ENCODE results near the gene RFX4.

The RFX4 gene

GRCh38 chr12:106717673-106718072, 134.9 kb downstream of the RFX4 start:
- no peak overlapping the region for H3K4me3 ChIP-seq (ENCODE audit: control insufficient read depth in 1 of 7, extremely low read depth in 1 of 7, insufficient read depth in 4 of 7, low read depth in 2 of 7, low read length in 6 of 7)
- no peak overlapping the region for H3K27ac ChIP-seq (ENCODE audit: insufficient read depth in 1 of 2, low read depth in 1 of 2, low read length in 2 of 2, poor library complexity in 1 of 2, severe bottlenecking in 2 of 2)
- ChIA-PET CTCF (interaction anchor here (0.9 kb wide), 1 partner anchor 19 kb away, joined by 4 read pairs; no protein-coding TSS in a partner anchor), POLR2A (no interaction called here)
- H3K27me3 ChIP-seq (replicated peaks in 2 of 5; ENCODE audit: control insufficient read depth in 4 of 5, insufficient read depth in 5 of 5, low read length in 4 of 5), result peaks cover 3 to 37% (median 22%) of the 10 kb centered on the region in 5 experiments
- WGBS (ENCODE audit: insufficient coverage), result 100% methylated on average over 1 of the region's 2 CpGs
- DNase-seq, result no peak
- H3K36me3 ChIP-seq (ENCODE audit: control insufficient read depth in 4 of 4, insufficient read depth in 4 of 4, low read length in 3 of 4), result no peaks in the 10 kb centered on the region
- no peaks in the 10 kb centered on the region for H3K9me3 ChIP-seq (ENCODE audit: control extremely low read depth in 1 of 5, control insufficient read depth in 4 of 5, insufficient read depth in 2 of 5, low read depth in 1 of 5, low read length in 4 of 5)
- H3K4me1 ChIP-seq (ENCODE audit: control extremely low read depth in 1 of 4, control insufficient read depth in 4 of 4, insufficient read depth in 4 of 4, low read length in 3 of 4), result no peaks in the 10 kb centered on the region

DNA sequence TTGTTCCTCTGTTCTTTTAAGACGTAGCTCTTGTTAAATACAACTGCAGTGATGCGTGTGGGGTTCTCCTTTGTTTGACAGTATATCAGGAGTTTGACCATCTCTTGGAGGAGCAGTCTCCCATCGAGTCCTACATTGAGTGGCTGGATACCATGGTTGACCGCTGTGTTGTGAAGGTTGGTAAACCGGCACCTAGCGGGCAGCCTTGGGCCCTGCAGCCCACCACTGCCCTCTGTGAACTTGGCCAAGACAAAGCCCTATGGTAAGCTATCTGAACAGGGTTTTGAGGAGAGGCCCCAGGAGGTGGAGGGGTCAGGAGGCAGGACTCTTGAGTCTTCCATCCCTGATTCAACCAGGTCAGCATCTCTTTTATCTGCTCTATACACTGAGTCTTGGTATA, 137.1 kb downstream of the RFX4 start:
- ChIA-PET POLR2A (no interaction called here), CTCF (no interaction called here)
- WGBS (ENCODE audit: insufficient coverage), result 94% methylated on average over 5 of the region's 6 CpGs

DNA sequence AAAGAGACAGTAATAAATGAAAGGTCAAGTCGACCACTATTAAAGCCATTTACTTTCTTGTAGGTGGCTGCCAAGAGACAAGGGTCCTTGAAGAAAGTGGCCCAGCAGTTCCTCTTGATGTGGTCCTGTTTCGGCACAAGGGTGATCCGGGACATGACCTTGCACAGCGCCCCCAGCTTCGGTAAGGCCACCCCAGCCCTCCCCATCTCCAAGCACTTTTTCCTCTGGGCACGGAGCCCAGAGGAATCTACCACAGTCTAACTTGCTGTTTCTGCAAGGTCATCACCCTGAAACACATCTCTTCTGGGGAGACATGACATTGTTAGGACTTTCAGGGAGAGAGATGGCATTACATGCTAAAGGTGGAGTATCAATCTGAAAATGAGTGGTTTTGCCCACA, 137.9 kb downstream of the RFX4 start:
- H3K9me3 ChIP-seq (ENCODE audit: control extremely low read depth in 1 of 5, control insufficient read depth in 4 of 5, insufficient read depth in 2 of 5, low read depth in 1 of 5, low read length in 4 of 5), result no peaks in the 10 kb centered on the region
- H3K36me3 ChIP-seq (ENCODE audit: control insufficient read depth in 4 of 4, insufficient read depth in 4 of 4, low read length in 3 of 4), result no peaks in the 10 kb centered on the region
- no peak overlapping the region for H3K27ac ChIP-seq (ENCODE audit: insufficient read depth in 1 of 2, low read depth in 1 of 2, low read length in 2 of 2, poor library complexity in 1 of 2, severe bottlenecking in 2 of 2)
- ChIA-PET POLR2A (no interaction called here), CTCF (no interaction called here)
- no peaks in the 10 kb centered on the region for H3K4me1 ChIP-seq (ENCODE audit: control extremely low read depth in 1 of 4, control insufficient read depth in 4 of 4, insufficient read depth in 4 of 4, low read length in 3 of 4)
- DNase-seq, result no peak
- WGBS (ENCODE audit: insufficient coverage), result 84% methylated on average over 6 of the region's 6 CpGs
- H3K27me3 ChIP-seq (replicated peaks in 2 of 5; ENCODE audit: control insufficient read depth in 4 of 5, insufficient read depth in 5 of 5, low read length in 4 of 5), result peaks cover 3 to 43% (median 27%) of the 10 kb centered on the region in 5 experiments
- H3K4me3 ChIP-seq (ENCODE audit: control insufficient read depth in 1 of 7, extremely low read depth in 1 of 7, insufficient read depth in 4 of 7, low read depth in 2 of 7, low read length in 6 of 7), result no peak overlapping the region

More for the DNA sequence above, 137.1 kb downstream of the RFX4 start:
- no peak for DNase-seq
- H3K27me3 ChIP-seq (replicated peaks in 2 of 5; ENCODE audit: control insufficient read depth in 4 of 5, insufficient read depth in 5 of 5, low read length in 4 of 5), result peaks cover 3 to 43% (median 27%) of the 10 kb centered on the region in 5 experiments
- H3K27ac ChIP-seq (ENCODE audit: insufficient read depth in 1 of 2, low read depth in 1 of 2, low read length in 2 of 2, poor library complexity in 1 of 2, severe bottlenecking in 2 of 2), result no peak overlapping the region
- no peaks in the 10 kb centered on the region for H3K9me3 ChIP-seq (ENCODE audit: control extremely low read depth in 1 of 5, control insufficient read depth in 4 of 5, insufficient read depth in 2 of 5, low read depth in 1 of 5, low read length in 4 of 5)
- no peaks in the 10 kb centered on the region for H3K36me3 ChIP-seq (ENCODE audit: control insufficient read depth in 4 of 4, insufficient read depth in 4 of 4, low read length in 3 of 4)
- no peaks in the 10 kb centered on the region for H3K4me1 ChIP-seq (ENCODE audit: control extremely low read depth in 1 of 4, control insufficient read depth in 4 of 4, insufficient read depth in 4 of 4, low read length in 3 of 4)
- no peak overlapping the region for H3K4me3 ChIP-seq (ENCODE audit: control insufficient read depth in 1 of 7, extremely low read depth in 1 of 7, insufficient read depth in 4 of 7, low read depth in 2 of 7, low read length in 6 of 7)

DNA sequence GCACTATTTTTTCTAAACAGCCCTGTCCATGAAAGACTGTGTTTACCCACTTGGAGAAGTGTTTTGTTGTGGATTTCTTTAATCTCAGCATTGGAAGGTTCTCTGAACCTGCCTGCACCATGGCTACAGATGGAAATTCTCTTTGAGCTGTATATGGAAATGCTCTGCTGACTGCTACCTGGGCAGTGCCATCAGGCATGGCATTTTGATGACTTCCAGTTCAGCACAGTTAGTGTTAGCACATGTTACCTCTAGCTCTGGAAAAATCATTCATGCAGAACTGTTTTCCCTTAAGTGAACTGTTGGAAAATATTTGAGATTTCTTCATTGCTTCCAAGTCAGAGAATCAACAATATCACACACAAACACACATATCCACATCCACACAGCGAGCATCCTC, 139.1 kb downstream of the RFX4 start:
- H3K9me3 ChIP-seq (ENCODE audit: control extremely low read depth in 1 of 5, control insufficient read depth in 4 of 5, insufficient read depth in 2 of 5, low read depth in 1 of 5, low read length in 4 of 5), result no peaks in the 10 kb centered on the region
- no peak for DNase-seq
- no peaks in the 10 kb centered on the region for H3K4me1 ChIP-seq (ENCODE audit: control extremely low read depth in 1 of 4, control insufficient read depth in 4 of 4, insufficient read depth in 4 of 4, low read length in 3 of 4)
- H3K36me3 ChIP-seq (ENCODE audit: control insufficient read depth in 4 of 4, insufficient read depth in 4 of 4, low read length in 3 of 4), result no peaks in the 10 kb centered on the region
- no peak overlapping the region for H3K27ac ChIP-seq (ENCODE audit: insufficient read depth in 1 of 2, low read depth in 1 of 2, low read length in 2 of 2, poor library complexity in 1 of 2, severe bottlenecking in 2 of 2)
- ChIA-PET POLR2A (no interaction called here), CTCF (interaction anchor here (0.7 kb wide), 1 partner anchor 14 kb away, joined by 3 read pairs; no protein-coding TSS in a partner anchor)
- WGBS (ENCODE audit: insufficient coverage), result 100% methylated on average over 1 of the region's 1 CpG
- peaks cover 0 to 39% (median 27%) of the 10 kb centered on the region in 5 experiments for H3K27me3 ChIP-seq (replicated peaks in 2 of 5; ENCODE audit: control insufficient read depth in 4 of 5, insufficient read depth in 5 of 5, low read length in 4 of 5)
- H3K4me3 ChIP-seq (ENCODE audit: control insufficient read depth in 1 of 7, extremely low read depth in 1 of 7, insufficient read depth in 4 of 7, low read depth in 2 of 7, low read length in 6 of 7), result no peak overlapping the region

GRCh38 chr12:106722837-106723236, 140.0 kb downstream of the RFX4 start:
- DNase-seq, result no peak
- H3K9me3 ChIP-seq (ENCODE audit: control extremely low read depth in 1 of 5, control insufficient read depth in 4 of 5, insufficient read depth in 2 of 5, low read depth in 1 of 5, low read length in 4 of 5), result no peaks in the 10 kb centered on the region
- H3K36me3 ChIP-seq (ENCODE audit: control insufficient read depth in 4 of 4, insufficient read depth in 4 of 4, low read length in 3 of 4), result no peaks in the 10 kb centered on the region
- H3K27ac ChIP-seq (ENCODE audit: insufficient read depth in 1 of 2, low read depth in 1 of 2, low read length in 2 of 2, poor library complexity in 1 of 2, severe bottlenecking in 2 of 2), result no peak overlapping the region
- H3K27me3 ChIP-seq (replicated peaks in 2 of 5; ENCODE audit: control insufficient read depth in 4 of 5, insufficient read depth in 5 of 5, low read length in 4 of 5), result peaks cover 0 to 39% (median 20%) of the 10 kb centered on the region in 5 experiments
- POLR2A ChIA-PET, result no interaction called here
- H3K4me1 ChIP-seq (ENCODE audit: control extremely low read depth in 1 of 4, control insufficient read depth in 4 of 4, insufficient read depth in 4 of 4, low read length in 3 of 4), result no peaks in the 10 kb centered on the region
- WGBS (ENCODE audit: insufficient coverage), result 55% methylated on average over 3 of the region's 3 CpGs
- CTCF ChIA-PET, result interaction anchor here (0.6 kb wide), 1 partner anchor 1351 kb away, joined by 3 read pairs; no protein-coding TSS in a partner anchor
- H3K4me3 ChIP-seq (ENCODE audit: control insufficient read depth in 1 of 7, extremely low read depth in 1 of 7, insufficient read depth in 4 of 7, low read depth in 2 of 7, low read length in 6 of 7), result no peak overlapping the region

DNA sequence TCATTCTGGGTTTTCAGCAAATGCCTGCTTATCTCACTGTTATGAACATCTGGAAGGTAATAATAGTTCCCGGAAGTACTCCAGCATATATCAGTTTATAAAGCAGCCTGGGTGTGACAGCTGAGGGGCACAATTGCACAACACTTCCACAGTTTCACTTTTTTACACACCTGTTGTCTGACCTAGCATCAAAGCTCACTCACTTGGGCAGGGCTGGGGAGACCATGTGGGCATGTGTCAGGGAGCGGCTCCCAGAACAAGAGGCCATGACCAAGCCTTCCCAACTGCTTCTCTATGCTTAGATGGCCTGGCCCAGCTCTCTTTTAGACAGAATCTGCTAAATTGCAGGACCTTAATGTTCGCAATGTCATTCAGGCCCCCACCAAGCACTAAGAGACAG, 140.6 kb downstream of the RFX4 start:
- CTCF ChIA-PET, result interaction anchor here (1.6 kb wide), 1 partner anchor 14 kb away, joined by 4 read pairs; no protein-coding TSS in a partner anchor
- DNase-seq, result no peak
- H3K4me3 ChIP-seq (ENCODE audit: control insufficient read depth in 1 of 7, extremely low read depth in 1 of 7, insufficient read depth in 4 of 7, low read depth in 2 of 7, low read length in 6 of 7), result no peak overlapping the region
- H3K27me3 ChIP-seq (replicated peaks in 2 of 5; ENCODE audit: control insufficient read depth in 4 of 5, insufficient read depth in 5 of 5, low read length in 4 of 5), result peaks cover 0 to 36% (median 15%) of the 10 kb centered on the region in 5 experiments
- H3K36me3 ChIP-seq (ENCODE audit: control insufficient read depth in 4 of 4, insufficient read depth in 4 of 4, low read length in 3 of 4), result no peaks in the 10 kb centered on the region
- H3K27ac ChIP-seq (ENCODE audit: insufficient read depth in 1 of 2, low read depth in 1 of 2, low read length in 2 of 2, poor library complexity in 1 of 2, severe bottlenecking in 2 of 2), result no peak overlapping the region
- H3K9me3 ChIP-seq (ENCODE audit: control extremely low read depth in 1 of 5, control insufficient read depth in 4 of 5, insufficient read depth in 2 of 5, low read depth in 1 of 5, low read length in 4 of 5), result no peaks in the 10 kb centered on the region
- no peaks in the 10 kb centered on the region for H3K4me1 ChIP-seq (ENCODE audit: control extremely low read depth in 1 of 4, control insufficient read depth in 4 of 4, insufficient read depth in 4 of 4, low read length in 3 of 4)
- 100% methylated on average over 3 of the region's 3 CpGs for WGBS (ENCODE audit: insufficient coverage)
- POLR2A ChIA-PET, result no interaction called here

DNA sequence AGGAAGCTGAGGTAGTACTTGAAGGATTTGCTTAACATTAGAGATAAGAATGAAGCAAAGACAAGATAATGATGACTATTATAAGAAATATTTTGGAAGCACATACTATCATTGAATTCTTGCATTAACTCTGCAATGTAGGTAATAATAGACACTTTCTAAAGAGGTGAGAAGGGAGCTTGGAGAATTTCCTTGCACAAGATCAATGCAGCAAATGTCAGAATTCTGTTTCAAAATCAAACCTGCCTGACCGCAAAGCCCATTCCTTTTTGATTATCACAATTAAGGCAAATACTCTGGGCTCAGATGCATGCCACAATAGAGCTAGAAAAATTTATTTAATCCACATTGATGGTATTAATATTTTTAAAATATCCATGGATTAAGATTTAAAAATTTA, 141.3 kb downstream of the RFX4 start:
- Histone ChIP-seq H3K9me3 (ENCODE audit: control extremely low read depth in 1 of 5, control insufficient read depth in 4 of 5, insufficient read depth in 2 of 5, low read depth in 1 of 5, low read length in 4 of 5) (no peaks in the 10 kb centered on the region), H3K27me3 (replicated peaks in 2 of 5; ENCODE audit: control insufficient read depth in 4 of 5, insufficient read depth in 5 of 5, low read length in 4 of 5) (peaks cover 0 to 34% (median 13%) of the 10 kb centered on the region in 5 experiments), H3K36me3 (ENCODE audit: control insufficient read depth in 4 of 4, insufficient read depth in 4 of 4, low read length in 3 of 4) (no peaks in the 10 kb centered on the region), H3K27ac (ENCODE audit: insufficient read depth in 1 of 2, low read depth in 1 of 2, low read length in 2 of 2, poor library complexity in 1 of 2, severe bottlenecking in 2 of 2) (no peak overlapping the region), H3K4me3 (ENCODE audit: control insufficient read depth in 1 of 7, extremely low read depth in 1 of 7, insufficient read depth in 4 of 7, low read depth in 2 of 7, low read length in 6 of 7) (no peak overlapping the region), H3K4me1 (ENCODE audit: control extremely low read depth in 1 of 4, control insufficient read depth in 4 of 4, insufficient read depth in 4 of 4, low read length in 3 of 4) (no peaks in the 10 kb centered on the region)
- ChIA-PET POLR2A (no interaction called here), CTCF (interaction anchor here (0.6 to 1.6 kb wide), 2 partner anchors 13 to 16 kb away, joined by 3 to 4 read pairs; no protein-coding TSS in a partner anchor)
- no CpG with 5 or more reads among the region's 1 CpG for WGBS (ENCODE audit: insufficient coverage)
- DNase-seq, result no peak
